Fibroblast of lung (primary cell): Measurements from ENCODE around the gene CNGA2. TPM values are rescaled to one million over a fixed set of nuclear protein-coding genes. Genes with fewer than 3 reads are reported as not detected.

Source experiments
- DNase-seq, 2 donors: peaks; one replicate each; pipeline versions ENCODE4 v3.0.0 to v3.0.0-alpha.2; 2010; ENCODE audit warnings: low read depth in 2 of 2
- H2AFZ ChIP-seq: 2 replicates; pipeline ENCODE4 v1.5.1; 2012; ENCODE audit warnings: low read length, control low read depth, inconsistent platforms
- H3K27ac ChIP-seq: 2 replicates; pipeline ENCODE4 v1.5.1; 2011; ENCODE audit warnings: low read length, control low read depth; ENCODE audit not compliant: insufficient read depth
- H3K27me3 ChIP-seq: 2 replicates; pipeline ENCODE4 v1.5.1; 2011; ENCODE audit warnings: mild to moderate bottlenecking, low read length; ENCODE audit not compliant: control insufficient read depth, insufficient read depth
- H3K36me3 ChIP-seq: 2 replicates; pipeline ENCODE4 v1.5.1; 2011; ENCODE audit warnings: low read length; ENCODE audit not compliant: control insufficient read depth, insufficient read depth
- H3K4me1 ChIP-seq: 2 replicates; pipeline ENCODE4 v1.5.1; 2011; ENCODE audit warnings: low read length; ENCODE audit not compliant: control insufficient read depth, insufficient read depth; ENCODE audit errors: extremely low read depth
- H3K4me2 ChIP-seq: 2 replicates; pipeline ENCODE4 v1.5.1; 2011; ENCODE audit warnings: low read length, control low read depth; ENCODE audit not compliant: insufficient read depth; ENCODE audit errors: extremely low read depth
- H3K4me3 ChIP-seq, 4 experiments: fragments of 200-600 bp in 1 of 4; sonication (generic) in 1 of 4; replicated peaks in 1 of 4; 2 replicates each; pipeline ENCODE4 v1.5.1; 2011 to 2016; ENCODE audit warnings: low read length in 4 of 4, low read depth in 3 of 4, mild to moderate bottlenecking in 3 of 4, control low read depth in 2 of 4, inconsistent platforms in 1 of 4, mixed read lengths in 1 of 4; ENCODE audit not compliant: insufficient read depth in 1 of 4; ENCODE audit errors: control extremely low read depth in 1 of 4
- H3K79me2 ChIP-seq: 2 replicates; pipeline ENCODE4 v1.5.1; 2012; ENCODE audit warnings: mild to moderate bottlenecking, low read length, inconsistent platforms; ENCODE audit not compliant: control insufficient read depth, insufficient read depth
- H3K9ac ChIP-seq: 2 replicates; pipeline ENCODE4 v1.5.1; 2011; ENCODE audit warnings: mild to moderate bottlenecking, low read length, control low read depth; ENCODE audit not compliant: insufficient read depth
- H3K9me3 ChIP-seq: 2 replicates; pipeline ENCODE4 v1.5.1; 2012; ENCODE audit warnings: low read depth, low read length; ENCODE audit not compliant: control insufficient read depth, insufficient read depth
- H4K20me1 ChIP-seq: 2 replicates; pipeline ENCODE4 v1.5.1; 2011; ENCODE audit warnings: low read length; ENCODE audit not compliant: control insufficient read depth, insufficient read depth; ENCODE audit errors: extremely low read depth
- CTCF ChIP-seq, 2 donors: IDR thresholded peaks in 1 of 2; conservative IDR thresholded peaks in 1 of 2; 1 replicate in 1 of 2; 2 replicates in 1 of 2; pipeline ENCODE4 v1.5.1; 2011 to 2012; ENCODE audit warnings: low read length in 2 of 2, control low read depth in 1 of 2, inconsistent platforms in 1 of 2, low read depth in 1 of 2, mild to moderate bottlenecking in 1 of 2
- EZH2 ChIP-seq: IDR thresholded peaks from 2 replicates; pipeline ENCODE4 v1.5.1; 2012; ENCODE audit warnings: low read length, control low read depth, mild to moderate bottlenecking; ENCODE audit errors: missing control alignments
- polyA plus RNA-seq, 2 donors: library from polyadenylated mRNA; depleted of rRNA in 1 of 2; stranded (reverse) in 1 of 2; unstranded in 1 of 2; fragments of >200 nt; gene quantifications; 2 replicates each; pipeline ENCODE4 v1.2.1, GENCODE V29; 2011 to 2012; ENCODE audit warnings: missing spikeins in 1 of 2
- total RNA-seq: library from RNA; depleted of rRNA; stranded (reverse); fragments of >200 nt; gene quantifications from 2 replicates; pipeline ENCODE4 v1.2.1, GENCODE V29; 2014

Gene CNGA2
- total and polyA plus RNA-seq, 2 donors (not counting 1 experiment from before 2014, with no cell fraction given): not detected

DNA sequence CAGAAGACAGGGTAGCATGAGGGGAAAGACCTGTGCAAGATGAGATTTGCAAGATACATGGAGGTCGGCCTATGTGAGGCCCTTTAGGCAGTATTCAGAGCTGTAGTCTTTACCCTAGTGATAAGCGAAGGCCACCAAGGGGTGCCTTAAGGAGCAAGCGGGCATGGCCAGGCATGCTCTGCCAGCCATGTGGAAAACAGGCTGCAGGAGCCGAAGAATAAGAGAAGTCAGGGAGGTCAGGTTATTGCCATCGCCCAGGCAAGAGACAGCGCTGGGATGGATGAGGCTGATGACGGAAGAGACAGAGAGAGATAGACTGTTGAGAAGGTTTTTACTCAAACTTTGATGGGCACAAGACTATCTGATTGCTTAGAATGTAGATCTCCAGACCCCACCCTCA, 25.7 kb upstream of the CNGA2 start:
- no peak overlapping the region for H3K4me3 ChIP-seq
- H3K27ac ChIP-seq: no peak overlapping the region
- TF ChIP-seq CTCF (conservative IDR thresholded peaks at IDR 0.05 in 1 of 2, IDR thresholded peaks at IDR 0.05 in 1 of 2; ENCODE audit: low read depth in 1 of 2, low read length in 2 of 2) (no peak), EZH2 (no peak)

DNA sequence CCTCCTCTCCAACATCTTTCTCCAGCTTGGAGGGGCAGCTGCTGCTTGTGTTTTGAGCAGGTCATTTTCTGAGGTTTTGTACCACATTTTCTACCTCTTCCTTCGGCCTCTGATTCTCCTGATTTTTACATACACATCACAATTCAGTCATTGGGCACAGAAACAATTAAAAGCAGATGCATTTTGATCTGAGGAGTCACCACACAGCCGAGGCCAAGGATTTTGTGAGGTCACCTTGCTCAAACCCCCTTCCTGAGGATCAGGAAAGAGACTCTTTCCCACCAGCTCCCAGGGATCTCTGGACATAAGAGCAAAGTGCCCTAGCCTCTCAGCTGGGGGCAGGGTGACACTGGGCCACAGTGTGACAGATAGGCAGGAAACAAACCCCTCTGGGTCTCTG, 24.1 kb upstream of the CNGA2 start:
- Histone ChIP-seq H3K79me2 (no peaks in the 10 kb centered on the region), H3K4me3 (no peak overlapping the region), H2AFZ (no peak overlapping the region), H3K4me1 (no peaks in the 10 kb centered on the region), H3K27me3 (no peaks in the 10 kb centered on the region), H3K27ac (no peak overlapping the region), H3K4me2 (no peak overlapping the region), H3K36me3 (no peaks in the 10 kb centered on the region), H3K9me3 (no peaks in the 10 kb centered on the region), H4K20me1 (no peaks in the 10 kb centered on the region), H3K9ac (no peak overlapping the region)
- TF ChIP-seq CTCF (conservative IDR thresholded peaks at IDR 0.05 in 1 of 2, IDR thresholded peaks at IDR 0.05 in 1 of 2; ENCODE audit: low read depth in 1 of 2, low read length in 2 of 2) (no peak), EZH2 (no peak)
- no peak for DNase-seq

More for the DNA sequence above, 25.7 kb upstream of the CNGA2 start:
- Histone ChIP-seq H3K9me3 (no peaks in the 10 kb centered on the region), H3K79me2 (no peaks in the 10 kb centered on the region), H3K36me3 (no peaks in the 10 kb centered on the region), H4K20me1 (no peaks in the 10 kb centered on the region), H3K4me2 (no peak overlapping the region), H3K4me1 (no peaks in the 10 kb centered on the region), H3K27me3 (no peaks in the 10 kb centered on the region), H2AFZ (no peak overlapping the region), H3K9ac (no peak overlapping the region)
- DNase-seq: no peak

GRCh38 chrX:151711154-151711553, 23.4 kb upstream of the CNGA2 start:
- no peak overlapping the region for H2AFZ ChIP-seq
- H3K4me3 ChIP-seq: no peak overlapping the region
- H3K4me1 ChIP-seq: no peaks in the 10 kb centered on the region
- H3K36me3 ChIP-seq: no peaks in the 10 kb centered on the region
- H3K27me3 ChIP-seq: no peaks in the 10 kb centered on the region
- DNase-seq: no peak
- no peaks in the 10 kb centered on the region for H3K79me2 ChIP-seq
- no peak overlapping the region for H3K4me2 ChIP-seq
- TF ChIP-seq EZH2 (no peak), CTCF (conservative IDR thresholded peaks at IDR 0.05 in 1 of 2, IDR thresholded peaks at IDR 0.05 in 1 of 2; ENCODE audit: low read depth in 1 of 2, low read length in 2 of 2) (no peak)
- no peak overlapping the region for H3K9ac ChIP-seq
- H4K20me1 ChIP-seq: no peaks in the 10 kb centered on the region
- no peaks in the 10 kb centered on the region for H3K9me3 ChIP-seq
- H3K27ac ChIP-seq: no peak overlapping the region
